ENCODE measurements around the gene ACOT4. TPM values are rescaled to one million over a fixed set of nuclear protein-coding genes. Genes with fewer than 3 reads are reported as not detected.

ACOT4 gene
- total RNA-seq, 1 experiment from 2014 or later, result 5.1 TPM

GRCh38 chr14:73620268-73620667 is 28.6 kb downstream of the ACOT4 start:
- CTCF ChIA-PET, result no interaction called here

GRCh38 chr14:73623504-73624054 is 31.9 kb downstream of the ACOT4 start:
- no peaks in the 10 kb centered on the region for H3K9me2 ChIP-seq (replicated peaks; ENCODE audit: low read length)
- POLR2A ChIA-PET (ENCODE audit: unreplicated experiment), result no interaction called here
- H3K79me2 ChIP-seq (ENCODE audit: low read length), result no peaks in the 10 kb centered on the region
- BruUV-seq (replicated peaks), result no TSS peak
- no peak overlapping the region for H3K4me3 ChIP-seq (ENCODE audit: low read length)
- no peak overlapping the region for H3K9ac ChIP-seq (ENCODE audit: low read length)
- TF ChIP-seq, protein P1, sequence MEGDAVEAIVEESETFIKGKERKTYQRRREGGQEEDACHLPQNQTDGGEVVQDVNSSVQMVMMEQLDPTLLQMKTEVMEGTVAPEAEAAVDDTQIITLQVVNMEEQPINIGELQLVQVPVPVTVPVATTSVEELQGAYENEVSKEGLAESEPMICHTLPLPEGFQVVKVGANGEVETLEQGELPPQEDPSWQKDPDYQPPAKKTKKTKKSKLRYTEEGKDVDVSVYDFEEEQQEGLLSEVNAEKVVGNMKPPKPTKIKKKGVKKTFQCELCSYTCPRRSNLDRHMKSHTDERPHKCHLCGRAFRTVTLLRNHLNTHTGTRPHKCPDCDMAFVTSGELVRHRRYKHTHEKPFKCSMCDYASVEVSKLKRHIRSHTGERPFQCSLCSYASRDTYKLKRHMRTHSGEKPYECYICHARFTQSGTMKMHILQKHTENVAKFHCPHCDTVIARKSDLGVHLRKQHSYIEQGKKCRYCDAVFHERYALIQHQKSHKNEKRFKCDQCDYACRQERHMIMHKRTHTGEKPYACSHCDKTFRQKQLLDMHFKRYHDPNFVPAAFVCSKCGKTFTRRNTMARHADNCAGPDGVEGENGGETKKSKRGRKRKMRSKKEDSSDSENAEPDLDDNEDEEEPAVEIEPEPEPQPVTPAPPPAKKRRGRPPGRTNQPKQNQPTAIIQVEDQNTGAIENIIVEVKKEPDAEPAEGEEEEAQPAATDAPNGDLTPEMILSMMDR (conservative IDR thresholded peaks at IDR 0.05; ENCODE audit: low read depth, low read length), result no peak
- TF ChIP-seq EZH2 (IDR thresholded peaks at IDR 0.05; ENCODE audit: low read length, unreplicated experiment) (no peak), EZH2phosphoT487 (IDR thresholded peaks at IDR 0.05; ENCODE audit: borderline replicate concordance, low read length) (no peak)
- DNase-seq (no peak), ATAC-seq (no peak)
- no peak overlapping the region for H2AFZ ChIP-seq (ENCODE audit: low read length)
- no peaks in the 10 kb centered on the region for H3K4me1 ChIP-seq (ENCODE audit: insufficient read depth, low read length)
- H3K36me3 ChIP-seq (ENCODE audit: low read depth, low read length), result no peaks in the 10 kb centered on the region
- no peaks in the 10 kb centered on the region for H3K27me3 ChIP-seq (ENCODE audit: low read length)
- no peak overlapping the region for H3K27ac ChIP-seq (ENCODE audit: low read length)
- H3K9me3 ChIP-seq (ENCODE audit: low read length), result no peaks in the 10 kb centered on the region
- CTCF ChIA-PET, result no interaction called here
- intact Hi-C loops (cut with micrococcal nuclease), result no loop called here
- no peaks in the 10 kb centered on the region for H4K20me1 ChIP-seq (ENCODE audit: low read length)
- no peaks in the 10 kb centered on the region for H3F3A ChIP-seq (ENCODE audit: low read length, unreplicated experiment)
- no peak overlapping the region for H3K4me2 ChIP-seq (ENCODE audit: low read length)

More at GRCh38 chr14:73620268-73620667, 28.6 kb downstream of the ACOT4 start:
- POLR2A ChIA-PET (ENCODE audit: unreplicated experiment), result no interaction called here
- ATAC-seq (no peak), DNase-seq (no peak)
- no peak overlapping the region for H3K4me3 ChIP-seq (ENCODE audit: low read length)
- no peak for TF ChIP-seq EZH2phosphoT487 (IDR thresholded peaks at IDR 0.05; ENCODE audit: borderline replicate concordance, low read length)
- TF ChIP-seq, protein P1 (conservative IDR thresholded peaks at IDR 0.05; ENCODE audit: low read depth, low read length), result no peak
- no peak for TF ChIP-seq EZH2 (IDR thresholded peaks at IDR 0.05; ENCODE audit: low read length, unreplicated experiment)
- no peak overlapping the region for H3K9ac ChIP-seq (ENCODE audit: low read length)
- H2AFZ ChIP-seq (ENCODE audit: low read length), result no peak overlapping the region
- no peaks in the 10 kb centered on the region for H4K20me1 ChIP-seq (ENCODE audit: low read length)
- no peaks in the 10 kb centered on the region for H3K9me3 ChIP-seq (ENCODE audit: low read length)
- intact Hi-C loops (cut with micrococcal nuclease), result no loop called here
- H3K27ac ChIP-seq (ENCODE audit: low read length), result no peak overlapping the region
- H3K4me2 ChIP-seq (ENCODE audit: low read length), result no peak overlapping the region
- no peaks in the 10 kb centered on the region for H3K36me3 ChIP-seq (ENCODE audit: low read depth, low read length)
- no TSS peak for BruUV-seq (replicated peaks)
- H3K79me2 ChIP-seq (ENCODE audit: low read length), result no peaks in the 10 kb centered on the region
- H3K9me2 ChIP-seq (replicated peaks; ENCODE audit: low read length), result no peaks in the 10 kb centered on the region
- no peaks in the 10 kb centered on the region for H3K4me1 ChIP-seq (ENCODE audit: insufficient read depth, low read length)
- no peaks in the 10 kb centered on the region for H3F3A ChIP-seq (ENCODE audit: low read length, unreplicated experiment)
- H3K27me3 ChIP-seq (ENCODE audit: low read length), result no peaks in the 10 kb centered on the region

GRCh38 chr14:73625706-73626105 is 34.0 kb downstream of the ACOT4 start:
- TF ChIP-seq, protein P1 (conservative IDR thresholded peaks at IDR 0.05; ENCODE audit: low read depth, low read length), result no peak
- TF ChIP-seq EZH2 (IDR thresholded peaks at IDR 0.05; ENCODE audit: low read length, unreplicated experiment) (no peak), EZH2phosphoT487 (IDR thresholded peaks at IDR 0.05; ENCODE audit: borderline replicate concordance, low read length) (no peak)
- intact Hi-C loops (cut with micrococcal nuclease), result no loop called here
- Histone ChIP-seq H3K79me2 (ENCODE audit: low read length) (no peaks in the 10 kb centered on the region), H3K36me3 (ENCODE audit: low read depth, low read length) (no peaks in the 10 kb centered on the region), H3K27me3 (ENCODE audit: low read length) (no peaks in the 10 kb centered on the region), H2AFZ (ENCODE audit: low read length) (no peak overlapping the region), H3F3A (ENCODE audit: low read length, unreplicated experiment) (no peaks in the 10 kb centered on the region), H4K20me1 (ENCODE audit: low read length) (no peaks in the 10 kb centered on the region), H3K4me1 (ENCODE audit: insufficient read depth, low read length) (no peaks in the 10 kb centered on the region), H3K9me2 (replicated peaks; ENCODE audit: low read length) (no peaks in the 10 kb centered on the region), H3K9me3 (ENCODE audit: low read length) (no peaks in the 10 kb centered on the region), H3K4me3 (ENCODE audit: low read length) (no peak overlapping the region), H3K9ac (ENCODE audit: low read length) (no peak overlapping the region), H3K4me2 (ENCODE audit: low read length) (no peak overlapping the region), H3K27ac (ENCODE audit: low read length) (no peak overlapping the region)
- DNase-seq, result no peak
- no peak for ATAC-seq
- POLR2A ChIA-PET (ENCODE audit: unreplicated experiment), result interaction anchor here (0.6 kb wide), 1 partner anchor 11 kb away, joined by 4 read pairs; no protein-coding TSS in a partner anchor
- CTCF ChIA-PET, result no interaction called here
- BruUV-seq (replicated peaks), result no TSS peak

Data from PC-3 (cell line).